Fibroblast of skin of abdomen (primary cell): ENCODE data around the gene NCOR1. TPM values are rescaled to one million over a fixed set of nuclear protein-coding genes. Genes with fewer than 3 reads are reported as not detected.
"Not testable (repeated sequence)": the region's sequence is repeated elsewhere in the genome, so short reads cannot be mapped to it uniquely, and the experiment has no call there.

Source experiments
- DNase-seq: peaks from one replicate; pipeline ENCODE4 v3.0.0-alpha.2; 2013
- polyA plus RNA-seq, 2 experiments: library from polyadenylated mRNA; unstranded; fragments of 120-200 nt; gene quantifications; one replicate each; pipeline ENCODE4 v1.2.1, GENCODE V29; 2013; ENCODE audit not compliant: insufficient read length in 2 of 2

The NCOR1 gene
- polyA plus RNA-seq (2013, experiment 1 of 2; ENCODE audit: insufficient read length), result 67.4 TPM
- 62.2 TPM for polyA plus RNA-seq (2013, experiment 2 of 2; ENCODE audit: insufficient read length)

GRCh38 chr17:16215273-16215964 is at the start of gene NCOR1:
Gene NCOR1, minus strand, starts transcription at chr17:16215534. Its CDS starts 20,965 bp downstream, at chr17:16194569.
- peak; percentile 95 for DNase-seq

- DNase-seq, result no peak
Observed at GRCh38 chr17:16262201-16262600, 46.9 kb upstream of the NCOR1 start.

GRCh38 chr17:16261049-16261448 is 45.7 kb upstream of the NCOR1 start:
- no peak for DNase-seq

- no peak for DNase-seq
Observed at GRCh38 chr17:16259926-16260325, 44.6 kb upstream of the NCOR1 start.

GRCh38 chr17:16258901-16259300 is 43.6 kb upstream of the NCOR1 start:
- no peak for DNase-seq

- DNase-seq, result peak; percentile 10
Observed at GRCh38 chr17:16255481-16255921, 40.2 kb upstream of the NCOR1 start.

GRCh38 chr17:16254773-16255400 is 39.6 kb upstream of the NCOR1 start:
- DNase-seq, result no peak

- DNase-seq, result no peak
Observed at GRCh38 chr17:16251556-16251955, 36.2 kb upstream of the NCOR1 start.

- DNase-seq, result no peak
Observed at GRCh38 chr17:16251043-16251442, 35.7 kb upstream of the NCOR1 start.

GRCh38 chr17:16250635-16251034 is 35.3 kb upstream of the NCOR1 start:
- DNase-seq, result peak; percentile 64

- DNase-seq, result no peak
Observed at GRCh38 chr17:16247586-16247984, 32.3 kb upstream of the NCOR1 start.

- DNase-seq, result peak; percentile 11
Observed at GRCh38 chr17:16243801-16244567, 28.6 kb upstream of the NCOR1 start.

GRCh38 chr17:16243385-16243784 is 28.1 kb upstream of the NCOR1 start:
- no peak for DNase-seq

- DNase-seq, result no peak
Observed at GRCh38 chr17:16241906-16242399, 26.6 kb upstream of the NCOR1 start.

- DNase-seq, result no peak
Observed at GRCh38 chr17:16239931-16240330, 24.6 kb upstream of the NCOR1 start.

GRCh38 chr17:16232391-16232790 is 17.1 kb upstream of the NCOR1 start:
- no peak for DNase-seq

GRCh38 chr17:16229912-16230561 is 14.7 kb upstream of the NCOR1 start:
- not testable (repeated sequence) for DNase-seq

GRCh38 chr17:16222406-16222805 is 7.1 kb upstream of the NCOR1 start:
- DNase-seq, result no peak

GRCh38 chr17:16217002-16217635 is 1.8 kb upstream of the NCOR1 start, which contains the start of gene PIGL:
Gene PIGL, plus strand, starts transcription at chr17:16217210. Its CDS starts 17 bp downstream, at chr17:16217227.
- peak; percentile 94 for DNase-seq

- DNase-seq, result not testable (repeated sequence)
Observed at GRCh38 chr17:16216341-16217001, 1.1 kb upstream of the NCOR1 start.

- DNase-seq, result no peak
Observed at GRCh38 chr17:16215965-16216316, 607 bp upstream of the NCOR1 start.

GRCh38 chr17:16215002-16215272 is 397 bp downstream of the NCOR1 start:
- DNase-seq, result no peak
